Measurements from ENCODE around the gene MARCHF6. TPM values are rescaled to one million over a fixed set of nuclear protein-coding genes. Genes with fewer than 3 reads are reported as not detected.

MARCHF6 gene
- total and polyA plus RNA-seq, 9 of the 15 experiments (the other 6 are each of a cell fraction or from before 2014, with no cell fraction given): 74.1 to 456 (median 116) TPM

DNA sequence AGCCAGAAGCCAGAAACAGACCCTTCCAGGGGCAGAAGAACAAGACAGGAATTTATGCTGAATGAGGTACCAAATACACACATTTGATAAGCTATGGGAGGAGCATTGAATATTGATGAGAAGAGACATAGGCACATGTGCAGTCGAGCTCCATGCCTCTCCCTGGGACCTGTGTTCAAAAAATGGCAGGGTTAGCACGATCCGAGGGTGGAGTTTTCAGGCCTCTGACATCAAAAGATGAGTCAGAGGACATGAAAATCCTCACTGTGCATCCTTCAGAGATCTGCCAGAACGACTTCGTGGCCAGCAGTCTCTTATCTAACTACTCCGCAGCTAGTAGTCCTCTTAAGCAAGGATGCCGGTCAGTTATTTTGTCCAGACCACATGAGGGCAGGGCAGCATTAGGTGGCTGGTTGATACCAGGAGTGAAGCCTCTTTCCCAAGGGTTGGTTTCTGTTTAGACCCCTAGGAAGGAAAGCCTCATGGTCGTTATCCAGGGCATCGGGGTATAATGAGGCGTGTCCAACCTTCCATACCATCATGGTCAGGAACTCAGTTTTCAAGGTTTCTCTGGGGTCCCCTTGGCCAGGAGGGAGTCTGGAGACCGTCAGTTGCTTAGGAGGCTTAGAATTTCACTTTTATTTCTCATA lies 34.2 kb upstream of the MARCHF6 start (continued):
- TF ChIP-seq, protein P1, sequence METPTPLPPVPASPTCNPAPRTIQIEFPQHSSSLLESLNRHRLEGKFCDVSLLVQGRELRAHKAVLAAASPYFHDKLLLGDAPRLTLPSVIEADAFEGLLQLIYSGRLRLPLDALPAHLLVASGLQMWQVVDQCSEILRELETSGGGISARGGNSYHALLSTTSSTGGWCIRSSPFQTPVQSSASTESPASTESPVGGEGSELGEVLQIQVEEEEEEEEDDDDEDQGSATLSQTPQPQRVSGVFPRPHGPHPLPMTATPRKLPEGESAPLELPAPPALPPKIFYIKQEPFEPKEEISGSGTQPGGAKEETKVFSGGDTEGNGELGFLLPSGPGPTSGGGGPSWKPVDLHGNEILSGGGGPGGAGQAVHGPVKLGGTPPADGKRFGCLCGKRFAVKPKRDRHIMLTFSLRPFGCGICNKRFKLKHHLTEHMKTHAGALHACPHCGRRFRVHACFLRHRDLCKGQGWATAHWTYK (CRISPR knock-in tag; IDR thresholded peaks at IDR 0.05): 0 out of 2 replicates have a peak, but pooled peaks have one; percentile 44
- TF ChIP-seq ZBTB1 (CRISPR knock-in tag; IDR thresholded peaks at IDR 0.05; ENCODE audit: borderline replicate concordance, low read depth) (0 out of 2 replicates have a peak, but pooled peaks have one; percentile 37), ZNF668 (CRISPR knock-in tag; IDR thresholded peaks at IDR 0.05) (peak; percentile 67; the same call in 1 of the 2 replicates), MEF2D (tag; conservative IDR thresholded peaks at IDR 0.05; ENCODE audit: low read depth) (0 out of 2 replicates have a peak, but pooled peaks have one; percentile 18), ZKSCAN1 (IDR thresholded peaks at IDR 0.05; ENCODE audit: low read depth, low read length) (peak; percentile 99), YY1 (IDR thresholded peaks at IDR 0.05; ENCODE audit: borderline replicate concordance in 1 of 3, control insufficient read depth in 1 of 3, extremely low read depth in 1 of 3, insufficient read depth in 3 of 3, insufficient read length in 1 of 3, insufficient replicate concordance in 2 of 3, low read depth in 1 of 3, low read length in 2 of 3) (peak in 1 of 3 experiments; percentile 74), MTA3 (IDR thresholded peaks at IDR 0.05; ENCODE audit: borderline replicate concordance) (peak; percentile 87)
- TF ChIP-seq, protein P2, sequence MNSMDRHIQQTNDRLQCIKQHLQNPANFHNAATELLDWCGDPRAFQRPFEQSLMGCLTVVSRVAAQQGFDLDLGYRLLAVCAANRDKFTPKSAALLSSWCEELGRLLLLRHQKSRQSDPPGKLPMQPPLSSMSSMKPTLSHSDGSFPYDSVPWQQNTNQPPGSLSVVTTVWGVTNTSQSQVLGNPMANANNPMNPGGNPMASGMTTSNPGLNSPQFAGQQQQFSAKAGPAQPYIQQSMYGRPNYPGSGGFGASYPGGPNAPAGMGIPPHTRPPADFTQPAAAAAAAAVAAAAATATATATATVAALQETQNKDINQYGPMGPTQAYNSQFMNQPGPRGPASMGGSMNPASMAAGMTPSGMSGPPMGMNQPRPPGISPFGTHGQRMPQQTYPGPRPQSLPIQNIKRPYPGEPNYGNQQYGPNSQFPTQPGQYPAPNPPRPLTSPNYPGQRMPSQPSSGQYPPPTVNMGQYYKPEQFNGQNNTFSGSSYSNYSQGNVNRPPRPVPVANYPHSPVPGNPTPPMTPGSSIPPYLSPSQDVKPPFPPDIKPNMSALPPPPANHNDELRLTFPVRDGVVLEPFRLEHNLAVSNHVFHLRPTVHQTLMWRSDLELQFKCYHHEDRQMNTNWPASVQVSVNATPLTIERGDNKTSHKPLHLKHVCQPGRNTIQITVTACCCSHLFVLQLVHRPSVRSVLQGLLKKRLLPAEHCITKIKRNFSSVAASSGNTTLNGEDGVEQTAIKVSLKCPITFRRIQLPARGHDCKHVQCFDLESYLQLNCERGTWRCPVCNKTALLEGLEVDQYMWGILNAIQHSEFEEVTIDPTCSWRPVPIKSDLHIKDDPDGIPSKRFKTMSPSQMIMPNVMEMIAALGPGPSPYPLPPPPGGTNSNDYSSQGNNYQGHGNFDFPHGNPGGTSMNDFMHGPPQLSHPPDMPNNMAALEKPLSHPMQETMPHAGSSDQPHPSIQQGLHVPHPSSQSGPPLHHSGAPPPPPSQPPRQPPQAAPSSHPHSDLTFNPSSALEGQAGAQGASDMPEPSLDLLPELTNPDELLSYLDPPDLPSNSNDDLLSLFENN (IDR thresholded peaks at IDR 0.05; ENCODE audit: low read depth in 2 of 2, low read length in 2 of 2): peak in 1 of 2 experiments; percentile 57; a peak in 2 of 4 replicates
- TF ChIP-seq, protein P3, sequence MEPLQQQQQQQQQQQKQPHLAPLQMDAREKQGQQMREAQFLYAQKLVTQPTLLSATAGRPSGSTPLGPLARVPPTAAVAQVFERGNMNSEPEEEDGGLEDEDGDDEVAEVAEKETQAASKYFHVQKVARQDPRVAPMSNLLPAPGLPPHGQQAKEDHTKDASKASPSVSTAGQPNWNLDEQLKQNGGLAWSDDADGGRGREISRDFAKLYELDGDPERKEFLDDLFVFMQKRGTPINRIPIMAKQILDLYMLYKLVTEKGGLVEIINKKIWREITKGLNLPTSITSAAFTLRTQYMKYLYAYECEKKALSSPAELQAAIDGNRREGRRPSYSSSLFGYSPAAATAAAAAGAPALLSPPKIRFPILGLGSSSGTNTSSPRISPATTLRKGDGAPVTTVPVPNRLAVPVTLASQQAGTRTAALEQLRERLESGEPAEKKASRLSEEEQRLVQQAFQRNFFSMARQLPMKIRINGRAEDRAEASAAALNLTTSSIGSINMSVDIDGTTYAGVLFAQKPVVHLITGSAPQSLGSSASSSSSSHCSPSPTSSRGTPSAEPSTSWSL (CRISPR knock-in tag; IDR thresholded peaks at IDR 0.05; ENCODE audit: borderline replicate concordance): no peak
- TF ChIP-seq, protein P4, sequence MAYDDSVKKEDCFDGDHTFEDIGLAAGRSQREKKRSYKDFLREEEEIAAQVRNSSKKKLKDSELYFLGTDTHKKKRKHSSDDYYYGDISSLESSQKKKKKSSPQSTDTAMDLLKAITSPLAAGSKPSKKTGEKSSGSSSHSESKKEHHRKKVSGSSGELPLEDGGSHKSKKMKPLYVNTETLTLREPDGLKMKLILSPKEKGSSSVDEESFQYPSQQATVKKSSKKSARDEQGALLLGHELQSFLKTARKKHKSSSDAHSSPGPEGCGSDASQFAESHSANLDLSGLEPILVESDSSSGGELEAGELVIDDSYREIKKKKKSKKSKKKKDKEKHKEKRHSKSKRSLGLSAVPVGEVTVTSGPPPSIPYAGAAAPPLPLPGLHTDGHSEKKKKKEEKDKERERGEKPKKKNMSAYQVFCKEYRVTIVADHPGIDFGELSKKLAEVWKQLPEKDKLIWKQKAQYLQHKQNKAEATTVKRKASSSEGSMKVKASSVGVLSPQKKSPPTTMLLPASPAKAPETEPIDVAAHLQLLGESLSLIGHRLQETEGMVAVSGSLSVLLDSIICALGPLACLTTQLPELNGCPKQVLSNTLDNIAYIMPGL (CRISPR knock-in tag; IDR thresholded peaks at IDR 0.05): no peak
- TF ChIP-seq, protein P5, sequence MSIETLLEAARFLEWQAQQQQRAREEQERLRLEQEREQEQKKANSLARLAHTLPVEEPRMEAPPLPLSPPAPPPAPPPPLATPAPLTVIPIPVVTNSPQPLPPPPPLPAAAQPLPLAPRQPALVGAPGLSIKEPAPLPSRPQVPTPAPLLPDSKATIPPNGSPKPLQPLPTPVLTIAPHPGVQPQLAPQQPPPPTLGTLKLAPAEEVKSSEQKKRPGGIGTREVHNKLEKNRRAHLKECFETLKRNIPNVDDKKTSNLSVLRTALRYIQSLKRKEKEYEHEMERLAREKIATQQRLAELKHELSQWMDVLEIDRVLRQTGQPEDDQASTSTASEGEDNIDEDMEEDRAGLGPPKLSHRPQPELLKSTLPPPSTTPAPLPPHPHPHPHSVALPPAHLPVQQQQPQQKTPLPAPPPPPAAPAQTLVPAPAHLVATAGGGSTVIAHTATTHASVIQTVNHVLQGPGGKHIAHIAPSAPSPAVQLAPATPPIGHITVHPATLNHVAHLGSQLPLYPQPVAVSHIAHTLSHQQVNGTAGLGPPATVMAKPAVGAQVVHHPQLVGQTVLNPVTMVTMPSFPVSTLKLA (conservative IDR thresholded peaks at IDR 0.05): peak; percentile 68 to 79
